Measurements from ENCODE around the gene C22orf31.
"Not testable (repeated sequence)": the region's sequence is repeated elsewhere in the genome, so short reads cannot be mapped to it uniquely, and the experiment has no call there.

C22orf31 gene

GRCh38 chr22:29061773-29062172 is at the start of gene C22orf31:
C22orf31 (minus strand) TSS chr22:29061831; CDS start chr22:29061792, 39 bp downstream.
- no peak for FAIRE-seq

GRCh38 chr22:29110946-29111345 is 49.3 kb upstream of the C22orf31 start:
- no peak for FAIRE-seq

DNA sequence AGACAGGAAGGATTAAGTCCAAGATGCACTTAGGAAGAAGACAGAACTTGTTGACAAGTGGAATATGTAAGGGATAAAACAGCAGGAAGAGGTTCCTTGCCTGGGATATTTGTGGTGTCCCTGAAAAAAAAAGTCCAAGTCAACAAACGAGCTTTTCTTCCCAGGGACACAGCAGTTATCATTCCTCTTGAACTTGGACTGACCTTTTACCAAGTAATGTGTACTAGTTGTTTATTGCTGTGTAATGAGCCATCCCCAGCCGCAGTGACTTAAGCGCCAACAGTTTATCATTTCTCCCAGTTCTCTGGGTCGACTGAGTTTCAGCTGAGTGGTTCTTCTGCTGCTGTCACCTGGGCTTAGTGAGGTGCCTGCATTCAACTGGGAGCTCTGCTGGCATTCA is 48.2 kb upstream of the C22orf31 start:
- no peak for FAIRE-seq

GRCh38 chr22:29108137-29108536 is 46.5 kb upstream of the C22orf31 start:
- FAIRE-seq, result no peak

- FAIRE-seq, result no peak
Measured at GRCh38 chr22:29106839-29107238, 45.2 kb upstream of the C22orf31 start.

GRCh38 chr22:29105468-29105867 is 43.8 kb upstream of the C22orf31 start:
- no peak for FAIRE-seq

GRCh38 chr22:29103121-29103520 is 41.5 kb upstream of the C22orf31 start:
- no peak for FAIRE-seq

DNA sequence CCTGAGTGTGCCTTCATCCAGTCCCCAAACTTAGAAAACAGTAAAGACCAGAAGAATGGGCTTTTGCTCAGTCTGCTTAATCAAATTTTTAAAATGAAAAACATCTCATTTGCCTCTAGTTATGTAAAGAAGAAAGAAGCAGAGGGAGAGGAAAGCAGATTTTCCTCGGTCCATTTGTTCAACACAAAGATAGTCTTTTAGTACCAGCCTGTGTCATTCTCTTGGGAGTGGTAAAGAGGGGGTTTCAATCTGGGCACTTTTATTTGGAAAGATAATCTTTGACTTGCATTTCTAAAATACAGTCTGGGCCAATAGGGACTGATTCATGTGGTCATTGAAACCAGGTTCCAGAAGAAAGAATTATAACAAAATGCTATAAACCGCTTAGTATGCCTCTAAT is 40.7 kb upstream of the C22orf31 start:
- no peak for FAIRE-seq

DNA sequence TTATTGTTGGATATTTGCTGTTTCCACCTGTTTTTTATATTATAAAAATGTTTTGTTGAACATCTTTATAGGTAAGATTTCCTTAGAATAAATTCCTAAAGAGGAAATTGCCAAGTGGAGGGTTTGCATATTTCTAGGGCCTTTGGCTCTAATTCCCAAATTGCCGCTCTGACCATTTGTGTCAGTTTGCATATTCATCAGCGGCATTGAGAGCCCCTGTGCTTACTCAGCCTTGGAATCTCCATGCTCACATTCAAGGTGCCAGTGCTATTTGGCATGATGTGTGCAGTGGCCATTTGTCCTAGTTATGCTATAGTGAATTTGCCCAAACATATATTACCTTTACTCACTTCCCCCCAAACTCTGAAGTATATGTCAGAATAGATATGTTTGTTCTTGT is 36.7 kb upstream of the C22orf31 start:
- no peak for FAIRE-seq

GRCh38 chr22:29096736-29097669 is 35.4 kb upstream of the C22orf31 start:
- no peak for FAIRE-seq

GRCh38 chr22:29095459-29095858 is 33.8 kb upstream of the C22orf31 start:
- no peak for FAIRE-seq

- no peak for FAIRE-seq
Measured at GRCh38 chr22:29093501-29094300, 32.1 kb upstream of the C22orf31 start.

DNA sequence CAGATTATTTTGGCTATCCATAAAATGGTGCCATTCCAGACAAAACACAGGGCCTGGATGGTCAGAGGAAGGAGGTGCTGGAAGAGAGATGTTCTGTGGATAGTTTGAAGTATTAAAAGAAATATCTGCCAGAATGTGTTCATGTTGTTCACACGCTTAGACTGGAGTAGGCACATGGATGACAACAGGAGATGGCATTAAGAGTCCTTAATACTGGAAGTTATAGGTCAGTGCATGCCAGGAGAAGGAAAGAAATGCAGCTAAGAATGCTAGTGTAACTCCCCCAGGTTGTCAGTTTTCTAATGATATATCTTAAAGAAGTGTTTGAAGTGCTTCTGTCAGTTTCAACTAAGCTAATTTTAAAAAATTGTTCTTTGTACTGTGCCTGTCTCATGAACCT is 31.4 kb upstream of the C22orf31 start:
- FAIRE-seq, result no peak

- no peak for FAIRE-seq
Measured at GRCh38 chr22:29092243-29092642, 30.6 kb upstream of the C22orf31 start.

GRCh38 chr22:29090039-29090438 is 28.4 kb upstream of the C22orf31 start:
- FAIRE-seq, result peak; percentile 85

DNA sequence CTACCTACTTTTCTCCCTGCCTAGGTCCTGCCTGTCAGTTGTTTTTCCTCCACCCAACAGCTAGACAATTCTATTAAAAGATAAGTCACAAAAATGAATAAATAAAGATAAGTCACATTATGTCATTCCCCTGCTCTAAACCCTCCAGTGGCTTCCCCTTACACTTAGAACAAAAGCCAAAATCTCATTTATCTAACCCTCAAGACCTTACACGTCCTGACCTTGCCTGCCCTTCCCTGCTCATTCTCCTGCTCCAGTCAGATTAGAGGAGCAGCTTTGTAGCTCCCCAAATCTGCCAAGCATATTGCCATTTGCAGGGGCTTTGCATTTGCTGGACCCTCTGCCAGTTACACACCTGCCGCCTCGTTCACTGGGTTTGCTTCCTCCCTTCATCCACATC is 27.9 kb upstream of the C22orf31 start:
- FAIRE-seq, result no peak

GRCh38 chr22:29088809-29089208 is 27.2 kb upstream of the C22orf31 start:
- no peak for FAIRE-seq

DNA sequence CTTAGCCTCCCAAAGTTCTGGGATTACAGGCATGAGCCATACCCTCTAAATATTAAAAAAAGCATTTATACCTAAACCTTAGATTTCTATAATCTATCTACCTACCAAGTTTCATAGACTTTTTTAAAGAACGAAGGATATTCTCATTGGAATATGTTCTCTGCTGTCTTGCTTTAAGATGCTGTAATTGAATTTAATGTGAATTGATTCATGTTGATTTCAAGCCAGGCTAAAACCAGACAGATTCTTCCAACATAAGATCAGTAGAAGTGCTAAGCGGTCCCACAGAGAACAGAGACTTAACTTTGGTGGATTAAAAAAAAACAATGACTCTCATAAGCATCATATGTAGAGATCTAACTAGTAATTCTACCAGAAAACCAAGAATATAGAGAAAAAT is 25.4 kb upstream of the C22orf31 start:
- no peak for FAIRE-seq

DNA sequence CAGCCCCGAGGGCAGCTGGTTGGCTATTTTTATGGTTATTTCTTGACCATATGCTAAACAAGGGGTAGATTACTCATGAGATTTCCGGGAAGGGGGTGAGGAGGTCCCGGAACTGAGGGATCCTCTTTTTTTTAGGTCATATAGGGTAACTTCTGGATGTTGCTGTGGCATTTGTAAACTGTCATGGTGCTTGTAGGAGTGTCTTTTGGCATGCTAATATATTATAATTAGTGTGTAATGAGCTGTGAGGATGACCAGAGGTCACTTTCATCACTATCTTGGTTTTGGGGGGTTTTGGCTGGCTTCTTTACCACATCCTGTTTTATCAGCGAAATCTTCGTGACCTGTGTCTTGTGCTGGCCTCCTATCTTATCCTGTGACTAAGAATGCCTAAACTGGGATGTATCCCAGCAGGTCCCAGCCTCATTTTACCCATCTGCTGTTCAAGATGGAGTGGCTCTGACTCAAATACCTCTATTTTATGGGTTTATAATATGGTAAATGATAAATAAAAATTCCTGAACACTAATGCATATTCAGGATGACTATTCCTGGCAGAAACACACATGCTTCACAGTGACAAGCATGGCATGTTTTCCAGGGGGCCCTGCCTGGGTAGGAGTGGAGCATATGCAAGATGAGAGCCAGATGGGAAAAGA is 22.4 kb upstream of the C22orf31 start:
- FAIRE-seq, result no peak

DNA sequence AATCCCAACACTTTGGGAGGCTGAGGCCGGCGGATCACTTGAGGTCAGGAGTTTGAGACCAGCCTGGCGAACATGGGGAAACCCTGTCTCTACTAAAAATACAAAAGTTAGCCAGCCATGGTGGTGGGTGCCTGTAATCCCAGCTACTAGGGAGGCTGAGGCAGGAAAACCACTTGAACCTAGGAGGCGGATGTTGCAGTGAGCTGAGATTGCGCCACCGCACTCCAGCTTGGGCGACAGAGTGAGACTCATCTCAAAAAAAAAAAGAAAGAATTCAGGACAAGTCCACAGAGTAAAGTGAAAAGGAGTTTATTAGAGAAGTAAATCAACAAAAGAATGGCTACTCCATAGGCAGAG is 21.9 kb upstream of the C22orf31 start:
- FAIRE-seq, result not testable (repeated sequence)

DNA sequence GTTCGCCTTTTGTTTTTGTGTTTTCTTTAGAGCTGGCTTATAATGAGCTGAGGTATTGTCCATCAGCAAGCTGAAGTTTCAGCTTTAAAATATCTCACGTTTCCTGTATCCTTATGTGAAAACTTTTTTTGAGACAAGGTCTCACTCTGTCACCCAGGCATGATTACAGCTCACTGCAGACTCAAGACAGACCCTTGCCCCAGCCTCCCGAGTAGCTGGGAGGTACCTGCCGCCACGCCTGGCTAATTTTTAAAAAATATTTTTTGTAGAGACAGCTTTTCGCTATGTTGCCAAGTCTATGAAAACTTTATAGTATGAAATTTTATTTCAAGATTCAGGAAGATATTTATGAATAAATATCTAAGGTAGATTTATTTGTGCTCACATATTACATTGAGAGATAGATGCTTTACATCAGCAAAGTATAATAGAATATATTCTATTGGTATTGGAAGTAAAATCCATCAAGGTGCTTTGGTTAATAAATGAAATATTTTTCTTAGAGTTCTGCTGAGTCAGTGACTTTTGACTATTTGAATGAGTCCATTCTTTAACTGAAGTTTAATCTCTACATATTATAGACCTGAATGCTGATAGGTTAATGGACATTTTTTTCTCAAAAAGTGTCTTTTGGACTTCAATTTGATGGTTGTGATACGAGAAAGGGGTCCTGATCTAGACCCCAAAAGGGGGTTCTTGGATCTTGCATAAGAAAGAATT is 21.4 kb upstream of the C22orf31 start:
- no peak for FAIRE-seq

DNA sequence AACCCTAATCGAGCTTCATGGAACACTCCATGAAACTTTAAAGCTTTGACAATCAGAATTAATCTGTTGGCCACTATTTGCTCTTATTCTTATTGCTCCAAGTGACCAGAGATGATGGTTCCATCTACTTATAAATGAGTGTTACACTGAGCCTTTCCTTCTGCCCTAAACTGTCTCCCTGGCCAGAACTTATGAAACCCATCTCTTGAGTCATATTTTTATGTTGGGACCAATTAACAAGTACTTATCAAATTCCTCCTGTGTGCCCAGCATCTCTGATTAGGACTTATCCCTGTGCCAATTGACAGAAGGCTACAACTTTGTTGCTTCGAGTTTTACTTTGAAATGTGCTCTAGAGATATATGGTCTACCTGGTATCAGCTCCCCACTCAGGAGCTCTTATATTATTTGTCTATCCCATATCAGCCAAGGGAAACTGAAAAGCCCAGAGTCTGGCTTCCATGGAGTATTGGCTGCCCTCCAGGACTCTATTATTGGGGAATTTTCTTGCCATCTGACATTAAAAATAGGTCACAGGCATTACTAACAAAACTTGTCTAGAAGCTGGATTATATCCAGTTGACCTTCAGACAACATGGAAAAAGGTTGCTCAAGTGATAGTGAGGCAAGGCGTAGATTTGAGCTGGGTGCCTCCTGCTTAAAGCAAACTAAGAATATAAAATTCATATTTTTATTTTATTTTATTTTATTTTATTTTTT is 20.0 kb upstream of the C22orf31 start:
- no peak for FAIRE-seq

Data from islet of Langerhans (tissue), 1 donor.